Neuron (in vitro differentiated cells): ENCODE data around the gene CENPQ.

Experiments used
- H2AFZ ChIP-seq: one replicate; pipeline ENCODE4 v1.6.1; 2013; ENCODE audit warnings: low read depth, mild to moderate bottlenecking, inconsistent platforms, low read length, moderate library complexity
- H3K27me3 ChIP-seq: one replicate; pipeline ENCODE4 v1.6.1; 2013; ENCODE audit warnings: low read length; ENCODE audit not compliant: insufficient read depth
- H3K36me3 ChIP-seq: one replicate; pipeline ENCODE4 v1.6.1; 2013; ENCODE audit warnings: low read length; ENCODE audit not compliant: insufficient read depth
- H3K4me1 ChIP-seq: one replicate; pipeline ENCODE4 v1.6.1; 2013; ENCODE audit warnings: low read length; ENCODE audit not compliant: insufficient read depth
- H3K4me3 ChIP-seq: 2 replicates; pipeline ENCODE4 v1.5.1; 2013; ENCODE audit warnings: mild to moderate bottlenecking, low read length, moderate library complexity
- H3K9me3 ChIP-seq: one replicate; pipeline ENCODE4 v1.6.1; 2013; ENCODE audit warnings: low read length

CENPQ gene

DNA sequence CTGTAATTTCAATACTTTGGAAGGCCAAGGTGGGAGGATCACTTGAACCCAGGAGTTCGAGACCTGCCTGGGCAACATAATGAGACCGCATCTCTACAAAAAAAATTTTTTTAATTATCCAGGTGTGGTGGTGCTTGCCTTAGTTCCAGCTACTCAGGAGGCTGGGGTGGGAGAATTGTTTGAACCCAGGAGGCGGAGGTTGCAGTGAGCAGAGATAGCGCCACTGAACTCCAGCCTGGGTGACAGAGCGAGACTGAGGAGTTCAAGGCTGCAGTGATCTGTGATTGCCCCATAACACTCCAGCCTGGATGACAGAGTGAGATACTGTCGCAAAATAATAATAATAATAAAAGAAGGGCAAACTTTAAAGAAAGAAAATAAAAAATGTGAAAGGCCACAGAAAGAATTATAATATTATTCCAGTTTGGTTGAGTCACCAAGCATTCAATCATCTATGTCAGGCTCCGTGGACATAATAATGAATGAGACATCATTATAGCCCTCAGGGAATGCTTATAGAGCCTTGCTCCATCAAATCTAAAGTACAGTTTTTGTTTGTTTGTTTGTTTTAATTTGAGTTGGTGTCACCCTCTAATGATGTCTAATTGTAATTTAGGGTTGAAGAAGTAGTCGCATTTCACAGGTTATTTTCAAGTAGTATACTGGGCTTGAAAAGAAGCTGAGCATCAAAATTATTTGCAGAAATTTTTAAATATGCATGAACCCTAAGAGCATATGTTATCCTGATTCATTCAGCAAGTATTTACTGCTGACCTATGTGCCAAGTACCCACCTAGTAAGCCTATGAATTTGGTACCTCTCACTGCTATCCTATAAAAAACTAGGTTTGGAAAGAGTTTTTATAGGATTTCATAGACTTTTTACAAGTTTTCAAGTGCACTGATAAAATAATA lies 51.7 kb downstream of the CENPQ start:
- H3K36me3 ChIP-seq = no peaks in the 10 kb centered on the region
- no peaks in the 10 kb centered on the region for H3K27me3 ChIP-seq
- H3K4me3 ChIP-seq = no peak overlapping the region
- no peaks in the 10 kb centered on the region for H3K9me3 ChIP-seq
- no peak overlapping the region for H2AFZ ChIP-seq
- no peaks in the 10 kb centered on the region for H3K4me1 ChIP-seq

DNA sequence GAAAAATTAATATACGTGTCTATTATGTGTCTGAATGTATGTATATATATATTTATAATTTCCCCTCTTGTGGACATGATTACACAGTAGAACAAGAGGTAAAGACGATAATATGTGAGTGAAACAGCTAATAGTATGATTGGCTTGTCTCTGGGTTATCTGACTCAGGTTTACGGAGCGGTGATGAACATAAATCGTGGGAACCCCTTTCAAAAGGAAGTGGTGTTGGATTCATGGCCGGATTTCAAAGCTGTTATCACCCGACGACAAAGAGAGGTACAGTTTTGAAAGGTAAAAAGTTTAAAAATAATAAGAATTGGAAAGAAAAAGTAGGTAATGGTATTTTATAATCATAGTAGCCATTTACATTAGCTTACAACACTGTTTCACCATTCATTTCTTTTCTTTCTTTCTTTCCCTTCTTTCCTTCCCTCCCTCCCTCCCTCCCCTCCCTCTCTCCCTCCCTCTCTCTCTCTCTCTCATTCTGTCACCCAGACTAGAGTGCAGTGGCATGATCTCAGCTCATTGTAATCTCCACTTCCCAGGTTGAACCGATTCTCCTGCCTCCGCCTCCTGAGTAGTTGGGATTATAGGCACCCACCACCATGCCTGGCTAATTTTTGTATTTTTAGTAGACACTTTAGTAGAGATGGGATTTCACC lies 52.4 kb downstream of the CENPQ start:
- Histone ChIP-seq H2AFZ (no peak overlapping the region), H3K27me3 (no peaks in the 10 kb centered on the region), H3K9me3 (no peaks in the 10 kb centered on the region), H3K4me1 (no peaks in the 10 kb centered on the region), H3K36me3 (no peaks in the 10 kb centered on the region), H3K4me3 (no peak overlapping the region)

DNA sequence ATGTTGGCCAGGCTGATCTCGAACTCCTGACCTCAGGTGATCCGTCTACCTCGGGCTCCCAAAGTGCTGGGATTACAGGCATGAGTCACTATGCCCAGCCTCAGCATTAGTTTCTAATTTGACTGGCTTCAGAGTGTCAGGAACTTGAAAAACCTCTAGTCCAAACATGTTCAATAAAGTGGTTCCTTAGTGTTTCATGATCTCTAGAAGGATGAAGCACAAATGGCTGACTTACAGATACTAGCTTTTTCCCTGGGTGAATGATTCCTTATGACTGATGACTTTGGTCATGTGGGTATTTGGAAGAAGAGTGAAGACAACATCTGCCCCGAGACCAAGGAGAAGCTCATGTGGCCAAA lies 53.0 kb downstream of the CENPQ start:
- Histone ChIP-seq H3K9me3 (no peaks in the 10 kb centered on the region), H2AFZ (no peak overlapping the region), H3K27me3 (no peaks in the 10 kb centered on the region), H3K4me1 (no peaks in the 10 kb centered on the region), H3K36me3 (no peaks in the 10 kb centered on the region), H3K4me3 (no peak overlapping the region)

DNA sequence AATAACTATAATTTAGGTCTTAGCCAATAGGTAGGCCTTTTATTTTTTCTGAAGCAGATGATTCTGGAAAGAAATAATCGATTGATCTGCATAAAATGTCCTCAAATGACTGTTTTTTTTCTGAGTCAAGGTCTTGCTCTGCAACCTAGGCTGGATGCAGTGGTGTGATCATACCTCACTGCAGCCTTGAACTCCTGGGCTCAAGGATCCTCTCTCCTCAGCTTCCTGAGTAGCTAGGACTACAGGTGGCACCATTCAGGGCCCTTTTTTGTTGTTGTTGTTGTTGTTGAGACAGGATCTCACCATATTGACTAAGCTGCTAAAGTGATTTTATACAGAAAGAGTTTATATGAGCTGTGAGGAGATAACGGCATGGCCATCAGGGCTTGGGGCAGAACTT lies 54.7 kb downstream of the CENPQ start:
- Histone ChIP-seq H3K4me3 (no peak overlapping the region), H3K36me3 (no peaks in the 10 kb centered on the region), H3K9me3 (no peaks in the 10 kb centered on the region), H3K4me1 (no peaks in the 10 kb centered on the region), H2AFZ (no peak overlapping the region), H3K27me3 (no peaks in the 10 kb centered on the region)

DNA sequence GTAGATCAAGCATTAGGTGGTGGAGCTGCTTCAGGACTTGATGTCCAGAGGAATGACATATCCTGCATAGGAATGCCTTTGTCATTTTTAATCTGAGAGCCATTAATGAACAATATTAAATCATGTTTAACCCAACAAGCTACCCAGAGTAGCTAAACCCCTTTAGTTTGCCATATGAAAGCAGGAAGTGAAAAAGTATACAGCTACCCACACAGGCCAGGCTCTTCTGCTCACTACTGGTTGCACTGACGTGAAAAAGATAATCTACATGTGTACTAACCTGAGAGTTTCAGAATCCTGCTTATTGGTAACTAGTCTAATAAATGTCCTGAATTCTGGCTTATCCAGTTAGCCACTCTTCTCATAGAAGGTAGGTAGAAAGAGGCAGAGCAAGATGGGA lies 56.5 kb downstream of the CENPQ start:
- no peaks in the 10 kb centered on the region for H3K36me3 ChIP-seq
- no peak overlapping the region for H3K4me3 ChIP-seq
- H3K27me3 ChIP-seq = no peaks in the 10 kb centered on the region
- H2AFZ ChIP-seq = no peak overlapping the region
- no peaks in the 10 kb centered on the region for H3K4me1 ChIP-seq
- H3K9me3 ChIP-seq = no peaks in the 10 kb centered on the region

DNA sequence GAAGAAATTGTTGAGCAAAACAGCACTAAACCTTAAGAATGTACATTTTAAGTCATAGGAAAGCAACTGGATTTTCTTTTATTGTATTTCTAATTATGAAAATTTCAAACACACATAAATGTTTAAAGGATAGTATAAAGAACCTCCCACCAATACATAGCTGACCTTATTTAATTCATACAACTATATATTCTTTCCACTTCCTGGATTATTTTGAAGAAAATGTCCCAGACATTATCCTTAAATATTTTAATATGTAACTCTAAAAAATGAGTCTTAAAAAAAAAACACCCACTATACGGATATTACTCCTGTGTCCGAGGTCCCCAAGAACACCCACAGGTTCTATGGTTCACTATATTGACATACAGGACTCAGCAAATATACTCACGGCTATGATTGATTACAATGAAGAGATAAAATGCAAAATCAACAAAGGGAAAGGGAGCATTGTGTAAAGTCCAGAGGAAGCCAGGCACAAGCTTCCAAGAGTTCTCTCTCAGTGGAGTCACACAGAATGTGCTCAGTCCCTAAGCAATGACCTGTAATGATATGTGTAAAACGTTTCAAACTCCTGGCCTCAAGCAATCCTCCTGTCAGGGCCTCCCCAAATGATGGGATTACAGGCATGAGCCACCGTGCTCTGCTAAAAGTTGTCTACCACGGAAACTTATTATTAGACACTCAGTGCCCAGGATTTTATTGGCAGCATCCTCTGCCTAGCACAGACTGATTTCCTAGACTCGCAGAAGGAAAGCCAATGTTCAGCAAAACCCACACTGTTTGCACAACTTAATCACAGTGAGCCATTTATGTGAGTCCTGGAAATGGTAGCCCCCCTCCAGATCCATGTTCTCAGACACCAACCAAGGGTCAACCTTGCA lies 59.8 kb downstream of the CENPQ start:
- Histone ChIP-seq H2AFZ (no peak overlapping the region), H3K4me3 (no peak overlapping the region), H3K9me3 (no peaks in the 10 kb centered on the region), H3K4me1 (no peaks in the 10 kb centered on the region), H3K27me3 (no peaks in the 10 kb centered on the region), H3K36me3 (no peaks in the 10 kb centered on the region)

GRCh38 chr6:49523901-49524300 lies 60.7 kb downstream of the CENPQ start:
- no peaks in the 10 kb centered on the region for H3K9me3 ChIP-seq
- H3K27me3 ChIP-seq = no peaks in the 10 kb centered on the region
- H3K4me3 ChIP-seq = no peak overlapping the region
- H3K36me3 ChIP-seq = no peaks in the 10 kb centered on the region
- no peak overlapping the region for H2AFZ ChIP-seq
- no peaks in the 10 kb centered on the region for H3K4me1 ChIP-seq

DNA sequence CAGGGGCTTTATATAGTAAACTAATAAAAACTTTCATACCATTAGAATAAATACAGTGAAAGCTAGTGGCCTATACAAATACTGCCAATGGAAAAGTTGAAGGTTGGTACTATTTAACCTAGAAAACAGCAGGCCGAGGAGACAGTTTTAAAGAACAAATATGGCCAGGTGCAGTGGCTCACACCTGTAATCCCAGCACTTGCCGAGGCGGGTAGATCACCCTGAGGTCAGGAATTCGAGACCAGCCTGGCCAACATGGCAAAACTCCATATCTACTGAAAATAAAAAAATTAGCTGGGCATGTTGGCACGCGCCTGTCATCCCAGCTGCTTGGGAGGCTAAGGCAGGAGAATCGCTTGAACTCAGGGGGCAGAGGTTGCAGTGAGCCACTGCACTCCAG lies 61.4 kb downstream of the CENPQ start:
- Histone ChIP-seq H3K4me3 (no peak overlapping the region), H3K4me1 (no peaks in the 10 kb centered on the region), H3K9me3 (no peaks in the 10 kb centered on the region)

GRCh38 chr6:49526598-49526997 lies 63.4 kb downstream of the CENPQ start:
- Histone ChIP-seq H3K36me3 (no peaks in the 10 kb centered on the region), H3K27me3 (no peaks in the 10 kb centered on the region), H3K4me1 (no peaks in the 10 kb centered on the region), H3K9me3 (no peaks in the 10 kb centered on the region), H3K4me3 (no peak overlapping the region), H2AFZ (no peak overlapping the region)

More for the DNA sequence above, 61.4 kb downstream of the CENPQ start:
- H3K27me3 ChIP-seq = no peaks in the 10 kb centered on the region
- H2AFZ ChIP-seq = no peak overlapping the region
- no peaks in the 10 kb centered on the region for H3K36me3 ChIP-seq

- no peak overlapping the region for H2AFZ ChIP-seq
- no peaks in the 10 kb centered on the region for H3K27me3 ChIP-seq
- no peak overlapping the region for H3K4me3 ChIP-seq
Observed at GRCh38 chr6:49527320-49527719, 64.2 kb downstream of the CENPQ start.

DNA sequence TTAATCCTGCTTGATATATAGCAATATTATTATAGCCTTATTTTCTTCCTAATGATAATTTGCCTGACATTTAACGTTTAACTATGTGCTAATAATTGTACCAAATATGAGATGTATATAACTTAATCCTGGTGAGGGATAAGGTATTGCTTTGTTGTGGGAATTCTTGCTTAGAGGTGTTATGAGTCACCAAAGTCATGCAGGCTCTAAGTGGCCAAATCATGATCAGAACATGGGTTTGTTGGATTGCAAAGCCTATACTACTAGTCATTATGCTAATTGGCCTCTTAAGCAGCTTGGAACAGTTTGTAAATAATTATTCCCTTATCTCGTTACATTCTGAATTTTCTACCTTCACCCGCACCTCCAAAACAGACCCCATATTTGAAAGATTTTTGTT lies 65.4 kb downstream of the CENPQ start:
- no peak overlapping the region for H3K4me3 ChIP-seq
- H2AFZ ChIP-seq = no peak overlapping the region
- H3K36me3 ChIP-seq = no peaks in the 10 kb centered on the region
- no peaks in the 10 kb centered on the region for H3K9me3 ChIP-seq
- H3K4me1 ChIP-seq = no peaks in the 10 kb centered on the region
- no peaks in the 10 kb centered on the region for H3K27me3 ChIP-seq

More at GRCh38 chr6:49527320-49527719, 64.2 kb downstream of the CENPQ start:
- Histone ChIP-seq H3K36me3 (no peaks in the 10 kb centered on the region), H3K4me1 (no peaks in the 10 kb centered on the region), H3K9me3 (no peaks in the 10 kb centered on the region)

DNA sequence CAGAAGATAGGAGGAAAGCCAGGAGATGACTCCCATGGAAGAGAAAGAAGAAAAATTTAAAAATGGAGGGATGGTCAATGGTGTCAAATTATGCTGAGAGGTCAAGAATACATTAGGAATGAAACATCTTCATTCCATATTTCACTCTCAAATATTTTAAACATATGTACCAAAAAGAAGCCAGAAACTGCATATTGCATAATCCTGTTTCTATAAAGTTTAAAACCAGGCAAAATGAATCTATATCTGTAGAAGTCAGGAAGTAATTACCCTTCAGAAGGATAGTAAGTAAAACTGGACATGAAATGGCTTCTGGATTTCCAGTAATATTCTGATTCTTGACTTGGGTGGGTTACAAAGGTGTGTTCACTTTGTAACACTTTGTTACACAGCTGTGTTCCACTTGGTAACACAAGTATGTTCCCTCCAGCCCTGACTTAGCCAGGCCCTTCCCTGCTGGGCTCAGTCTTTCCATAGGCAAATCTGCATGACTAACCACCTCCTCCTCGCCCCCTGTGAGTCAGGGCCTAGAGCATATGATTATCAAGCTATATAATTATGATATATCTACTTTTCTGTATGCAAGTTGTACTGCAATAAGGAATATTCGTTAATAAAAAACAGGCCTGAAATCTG lies 67.1 kb downstream of the CENPQ start:
- Histone ChIP-seq H2AFZ (no peak overlapping the region), H3K36me3 (no peaks in the 10 kb centered on the region), H3K4me1 (no peaks in the 10 kb centered on the region), H3K4me3 (no peak overlapping the region), H3K9me3 (no peaks in the 10 kb centered on the region), H3K27me3 (no peaks in the 10 kb centered on the region)
